ENCODE results near the gene NDNF. TPM values are rescaled to one million over a fixed set of nuclear protein-coding genes. Genes with fewer than 3 reads are reported as not detected.

NDNF gene
- total and polyA plus RNA-seq, 5 donors from 2014 or later: 0.11 TPM; not detected in 4

DNA sequence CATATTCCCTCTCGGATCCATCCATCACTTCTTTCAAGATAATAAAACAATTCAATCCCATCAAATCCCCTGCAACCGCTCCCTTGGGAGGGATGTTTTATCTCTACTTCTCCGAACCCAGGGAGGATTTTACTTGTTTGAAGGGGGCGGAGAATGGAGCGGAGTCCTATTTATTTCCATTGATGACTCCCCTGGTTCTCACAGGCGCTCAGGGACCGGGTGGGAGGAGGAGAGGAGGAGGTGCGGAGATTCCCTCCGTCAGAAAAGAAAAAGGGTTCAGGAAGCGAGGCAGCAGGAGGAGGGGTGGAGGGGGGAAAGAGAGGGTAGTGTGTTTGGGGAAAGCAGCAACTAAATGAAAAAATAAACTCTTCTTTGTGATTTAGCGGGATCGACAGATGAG, 2.1 kb downstream of the NDNF start:
- Histone ChIP-seq H3K4me3 (ENCODE audit: low read depth, low read length) (no peak overlapping the region), H3K27ac (ENCODE audit: insufficient read depth, low read length, poor library complexity, severe bottlenecking) (no peak overlapping the region), H3K4me1 (ENCODE audit: control insufficient read depth, insufficient read depth, low read length, poor library complexity, severe bottlenecking) (peaks cover 27% of the 10 kb centered on the region), H3K36me3 (ENCODE audit: control insufficient read depth, insufficient read depth, low read length) (no peaks in the 10 kb centered on the region), H3K27me3 (ENCODE audit: control insufficient read depth, insufficient read depth, low read length) (peaks cover 49% of the 10 kb centered on the region), H3K9me3 (ENCODE audit: control insufficient read depth in 2 of 2, low read length in 2 of 2) (no peaks in the 10 kb centered on the region)
- H3K9me3 Mint-ChIP-seq: peaks cover 0 to 1% (median 0%) of the 10 kb centered on the region in 7 donors
- peak overlapping the region; percentile 78 to 86 (median 82) for H3K4me3 Mint-ChIP-seq
- no peak for ATAC-seq (ENCODE audit: low read depth in 2 of 2)
- no peaks in the 10 kb centered on the region for H3K36me3 Mint-ChIP-seq
- H3K4me1 Mint-ChIP-seq: peaks cover 0 to 29% (median 12%) of the 10 kb centered on the region in 4 donors
- H3K27ac Mint-ChIP-seq: no peak overlapping the region
- peaks cover 77% of the 10 kb centered on the region for H3K27me3 Mint-ChIP-seq
- DNase-seq: no peak

DNA sequence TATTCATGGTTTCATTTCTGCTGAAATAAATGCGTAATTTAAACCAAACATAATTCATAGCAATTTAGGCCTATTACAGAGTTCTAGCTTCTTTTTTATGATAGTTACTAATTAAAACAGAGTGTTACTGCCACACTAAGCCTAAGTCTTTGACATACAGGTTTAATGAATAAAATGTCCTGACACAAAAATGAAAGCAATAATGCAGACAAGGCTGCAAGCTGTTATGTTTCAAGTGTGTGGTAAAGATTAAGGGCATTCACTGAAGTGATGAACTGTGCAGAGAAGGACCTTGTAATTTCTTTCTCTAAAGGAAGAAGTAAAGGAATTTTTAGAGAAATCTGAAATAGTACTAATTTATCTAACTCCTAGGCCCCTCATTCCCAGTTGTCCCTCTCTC, 2.9 kb downstream of the NDNF start:
- ATAC-seq (ENCODE audit: low read depth in 2 of 2): no peak
- no peak overlapping the region for H3K4me3 ChIP-seq (ENCODE audit: low read depth, low read length)
- DNase-seq: no peak
- H3K27ac Mint-ChIP-seq: no peak overlapping the region
- H3K36me3 ChIP-seq (ENCODE audit: control insufficient read depth, insufficient read depth, low read length): no peaks in the 10 kb centered on the region
- peaks cover 0 to 29% (median 12%) of the 10 kb centered on the region in 4 donors for H3K4me1 Mint-ChIP-seq
- H3K27ac ChIP-seq (ENCODE audit: insufficient read depth, low read length, poor library complexity, severe bottlenecking): no peak overlapping the region
- H3K9me3 Mint-ChIP-seq: peaks cover 0 to 1% (median 0%) of the 10 kb centered on the region in 7 donors
- H3K4me3 Mint-ChIP-seq: peak overlapping the region in 2 of 4 donors; percentile 78 to 85
- no peaks in the 10 kb centered on the region for H3K36me3 Mint-ChIP-seq
- H3K4me1 ChIP-seq (ENCODE audit: control insufficient read depth, insufficient read depth, low read length, poor library complexity, severe bottlenecking): peaks cover 27% of the 10 kb centered on the region
- H3K27me3 Mint-ChIP-seq: peaks cover 77% of the 10 kb centered on the region
- H3K27me3 ChIP-seq (ENCODE audit: control insufficient read depth, insufficient read depth, low read length): peaks cover 48% of the 10 kb centered on the region
- no peaks in the 10 kb centered on the region for H3K9me3 ChIP-seq (ENCODE audit: control insufficient read depth in 2 of 2, low read length in 2 of 2)

DNA sequence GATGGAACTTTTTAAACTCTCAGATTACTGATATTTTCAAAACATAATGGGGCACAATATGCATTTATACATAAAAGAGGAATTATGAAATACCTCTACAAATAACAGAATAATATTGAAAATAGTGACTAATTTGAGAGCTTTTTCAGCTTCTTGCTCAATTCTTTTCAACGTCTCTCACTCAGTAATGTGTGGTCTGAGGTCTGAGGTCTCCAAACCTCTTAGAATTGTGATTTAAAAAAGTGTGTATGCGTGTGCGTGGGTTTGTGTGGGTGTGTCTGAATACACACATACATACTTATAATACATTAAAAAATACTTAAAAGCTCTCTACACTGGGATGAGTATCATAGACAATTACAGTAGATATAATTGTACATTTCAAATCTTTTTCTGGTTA, 7.9 kb downstream of the NDNF start:
- no peak overlapping the region for H3K27ac Mint-ChIP-seq
- peaks cover 0 to 1% (median 0%) of the 10 kb centered on the region in 7 donors for H3K9me3 Mint-ChIP-seq
- H3K4me1 Mint-ChIP-seq: no peaks in the 10 kb centered on the region
- H3K9me3 ChIP-seq (ENCODE audit: control insufficient read depth in 2 of 2, low read length in 2 of 2): no peaks in the 10 kb centered on the region
- no peaks in the 10 kb centered on the region for H3K36me3 Mint-ChIP-seq
- H3K36me3 ChIP-seq (ENCODE audit: control insufficient read depth, insufficient read depth, low read length): no peaks in the 10 kb centered on the region
- no peak overlapping the region for H3K4me3 Mint-ChIP-seq
- H3K4me1 ChIP-seq (ENCODE audit: control insufficient read depth, insufficient read depth, low read length, poor library complexity, severe bottlenecking): no peaks in the 10 kb centered on the region
- DNase-seq: no peak
- no peak for ATAC-seq (ENCODE audit: low read depth in 2 of 2)
- H3K27me3 ChIP-seq (ENCODE audit: control insufficient read depth, insufficient read depth, low read length): peaks cover 42% of the 10 kb centered on the region
- H3K4me3 ChIP-seq (ENCODE audit: low read depth, low read length): no peak overlapping the region
- no peak overlapping the region for H3K27ac ChIP-seq (ENCODE audit: insufficient read depth, low read length, poor library complexity, severe bottlenecking)
- peaks cover 64% of the 10 kb centered on the region for H3K27me3 Mint-ChIP-seq

DNA sequence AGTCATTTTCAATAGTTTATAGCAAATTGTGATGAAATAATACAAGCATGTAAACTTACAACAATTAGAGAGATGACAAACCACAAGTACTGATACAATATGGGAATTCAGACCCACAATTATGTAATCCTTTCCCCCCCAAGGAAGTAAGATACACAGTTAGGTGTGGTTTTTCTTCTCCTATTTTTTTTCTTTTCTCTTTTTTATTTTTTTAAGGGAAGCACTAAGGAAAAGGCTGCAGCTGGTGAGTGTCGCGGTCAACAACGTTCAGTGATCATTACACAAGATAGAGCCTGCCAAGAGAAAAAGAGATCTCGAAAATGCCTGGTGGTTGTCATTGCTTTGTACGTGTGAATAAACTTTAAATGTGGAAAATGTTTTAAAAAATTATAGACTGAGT, 9.8 kb downstream of the NDNF start:
- Histone ChIP-seq H3K27me3 (ENCODE audit: control insufficient read depth, insufficient read depth, low read length) (peaks cover 45% of the 10 kb centered on the region), H3K27ac (ENCODE audit: insufficient read depth, low read length, poor library complexity, severe bottlenecking) (no peak overlapping the region), H3K9me3 (ENCODE audit: control insufficient read depth in 2 of 2, low read length in 2 of 2) (no peaks in the 10 kb centered on the region), H3K36me3 (ENCODE audit: control insufficient read depth, insufficient read depth, low read length) (no peaks in the 10 kb centered on the region), H3K4me3 (ENCODE audit: low read depth, low read length) (no peak overlapping the region), H3K4me1 (ENCODE audit: control insufficient read depth, insufficient read depth, low read length, poor library complexity, severe bottlenecking) (no peaks in the 10 kb centered on the region)
- Mint-ChIP-seq H3K9me3 (no peaks in the 10 kb centered on the region), H3K27ac (no peak overlapping the region), H3K27me3 (peaks cover 60% of the 10 kb centered on the region), H3K36me3 (no peaks in the 10 kb centered on the region), H3K4me1 (no peaks in the 10 kb centered on the region), H3K4me3 (no peak overlapping the region)
- ATAC-seq (ENCODE audit: low read depth in 2 of 2): no peak
- no peak for DNase-seq

DNA sequence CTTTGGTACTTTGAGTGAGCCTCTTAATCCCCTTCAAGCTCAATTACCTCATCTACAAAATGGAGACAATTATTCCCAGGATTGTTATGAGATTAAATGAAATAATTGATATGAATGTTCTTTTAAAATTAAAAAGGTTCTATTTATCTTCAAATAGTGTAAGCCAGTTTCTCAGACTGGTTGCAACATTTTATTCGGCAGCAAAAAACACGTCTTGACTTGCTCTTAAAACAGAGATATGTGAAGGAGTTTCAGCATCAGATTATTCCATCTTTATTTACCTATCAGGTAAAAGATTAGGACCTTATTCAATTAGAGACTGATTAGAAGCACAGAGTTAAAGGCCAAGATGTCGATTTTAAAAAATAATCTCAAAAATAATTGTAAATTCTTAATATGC, 10.5 kb downstream of the NDNF start:
- Histone ChIP-seq H3K27me3 (ENCODE audit: control insufficient read depth, insufficient read depth, low read length) (peaks cover 44% of the 10 kb centered on the region), H3K27ac (ENCODE audit: insufficient read depth, low read length, poor library complexity, severe bottlenecking) (no peak overlapping the region), H3K36me3 (ENCODE audit: control insufficient read depth, insufficient read depth, low read length) (no peaks in the 10 kb centered on the region), H3K9me3 (ENCODE audit: control insufficient read depth in 2 of 2, low read length in 2 of 2) (no peaks in the 10 kb centered on the region), H3K4me3 (ENCODE audit: low read depth, low read length) (no peak overlapping the region), H3K4me1 (ENCODE audit: control insufficient read depth, insufficient read depth, low read length, poor library complexity, severe bottlenecking) (no peaks in the 10 kb centered on the region)
- Mint-ChIP-seq H3K4me3 (no peak overlapping the region), H3K36me3 (no peaks in the 10 kb centered on the region), H3K9me3 (peaks cover 0 to 3% (median 0%) of the 10 kb centered on the region in 7 donors), H3K27ac (no peak overlapping the region), H3K4me1 (no peaks in the 10 kb centered on the region), H3K27me3 (peaks cover 64% of the 10 kb centered on the region)
- DNase-seq (no peak), ATAC-seq (ENCODE audit: low read depth in 2 of 2) (no peak)

DNA sequence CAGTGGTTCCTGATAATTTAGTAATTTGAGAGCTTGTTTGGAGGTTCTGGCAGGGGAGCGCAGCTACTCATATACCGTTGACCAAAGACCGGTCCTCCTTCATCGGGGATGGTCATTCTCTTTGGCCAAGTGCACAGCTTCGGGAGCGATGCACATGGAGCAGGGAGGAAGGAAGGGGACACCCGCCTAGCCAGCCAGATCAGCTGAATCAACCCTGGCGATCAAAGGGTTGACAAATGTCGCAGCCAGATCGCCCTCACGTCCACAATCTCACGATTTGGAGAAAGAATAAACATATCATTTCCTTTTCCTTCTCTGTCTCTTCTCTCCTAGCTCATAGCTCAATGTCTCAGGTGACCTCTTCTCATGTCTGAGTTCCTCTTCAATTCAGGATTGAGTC, 11.1 kb downstream of the NDNF start:
- Mint-ChIP-seq H3K27me3 (peaks cover 71% of the 10 kb centered on the region), H3K36me3 (no peaks in the 10 kb centered on the region), H3K4me1 (no peaks in the 10 kb centered on the region), H3K4me3 (no peak overlapping the region), H3K27ac (no peak overlapping the region), H3K9me3 (peaks cover 0 to 3% (median 0%) of the 10 kb centered on the region in 7 donors)
- no peaks in the 10 kb centered on the region for H3K9me3 ChIP-seq (ENCODE audit: control insufficient read depth in 2 of 2, low read length in 2 of 2)
- DNase-seq: no peak
- no peaks in the 10 kb centered on the region for H3K4me1 ChIP-seq (ENCODE audit: control insufficient read depth, insufficient read depth, low read length, poor library complexity, severe bottlenecking)
- H3K4me3 ChIP-seq (ENCODE audit: low read depth, low read length): no peak overlapping the region
- peaks cover 42% of the 10 kb centered on the region for H3K27me3 ChIP-seq (ENCODE audit: control insufficient read depth, insufficient read depth, low read length)
- no peaks in the 10 kb centered on the region for H3K36me3 ChIP-seq (ENCODE audit: control insufficient read depth, insufficient read depth, low read length)
- H3K27ac ChIP-seq (ENCODE audit: insufficient read depth, low read length, poor library complexity, severe bottlenecking): no peak overlapping the region
- ATAC-seq (ENCODE audit: low read depth in 2 of 2): no peak

DNA sequence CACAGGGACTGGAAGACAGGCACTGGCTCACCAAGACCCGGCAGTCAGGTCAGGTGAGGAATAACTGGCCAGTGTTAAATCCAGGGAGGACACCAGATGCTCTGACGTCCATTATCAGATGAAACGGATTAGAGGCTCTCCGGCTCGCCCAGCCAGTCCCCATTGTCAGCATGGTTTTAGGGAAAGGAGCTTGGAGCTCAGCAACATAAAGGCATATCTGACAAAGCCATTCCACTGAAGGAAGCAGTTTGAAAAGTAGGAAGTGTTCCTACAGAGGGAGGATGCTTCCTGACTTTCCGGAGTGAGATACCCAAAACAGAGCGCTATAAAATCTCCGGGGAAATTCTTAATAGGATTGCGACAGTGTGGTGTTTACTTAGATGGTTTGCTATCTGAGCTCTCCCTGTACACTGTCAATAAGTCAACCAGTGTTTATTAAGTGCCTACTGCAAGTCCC, 14.8 kb downstream of the NDNF start:
- Histone ChIP-seq H3K36me3 (ENCODE audit: control insufficient read depth, insufficient read depth, low read length) (no peaks in the 10 kb centered on the region), H3K27me3 (ENCODE audit: control insufficient read depth, insufficient read depth, low read length) (peaks cover 42% of the 10 kb centered on the region), H3K4me1 (ENCODE audit: control insufficient read depth, insufficient read depth, low read length, poor library complexity, severe bottlenecking) (no peaks in the 10 kb centered on the region), H3K9me3 (ENCODE audit: control insufficient read depth in 2 of 2, low read length in 2 of 2) (no peaks in the 10 kb centered on the region), H3K27ac (ENCODE audit: insufficient read depth, low read length, poor library complexity, severe bottlenecking) (no peak overlapping the region), H3K4me3 (ENCODE audit: low read depth, low read length) (no peak overlapping the region)
- no peaks in the 10 kb centered on the region for H3K36me3 Mint-ChIP-seq
- H3K27me3 Mint-ChIP-seq: peaks cover 68% of the 10 kb centered on the region
- DNase-seq (no peak), ATAC-seq (ENCODE audit: low read depth in 2 of 2) (no peak)
- no peak overlapping the region for H3K27ac Mint-ChIP-seq
- H3K9me3 Mint-ChIP-seq: peaks cover 0 to 3% (median 0%) of the 10 kb centered on the region in 7 donors
- no peak overlapping the region for H3K4me3 Mint-ChIP-seq
- H3K4me1 Mint-ChIP-seq: peaks cover 0 to 6% (median 2%) of the 10 kb centered on the region in 4 donors

DNA sequence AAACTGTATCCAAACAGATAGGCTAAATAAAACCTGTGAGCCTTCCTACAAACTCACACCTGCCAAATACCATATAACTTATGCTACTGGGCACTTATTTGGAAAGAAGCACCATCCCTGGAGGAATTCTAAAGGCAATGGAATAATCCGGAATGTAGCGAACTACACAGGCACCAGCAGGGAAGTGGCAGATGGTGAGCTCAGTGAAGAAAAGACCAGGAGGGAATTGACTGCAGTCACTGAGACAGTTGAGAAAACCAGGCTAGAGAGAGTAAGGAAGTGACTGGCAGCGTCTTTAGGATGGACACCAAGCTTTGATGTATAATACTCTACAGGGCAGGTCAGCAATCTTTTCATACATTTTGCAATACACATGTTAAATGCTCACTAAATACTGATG, 16.3 kb downstream of the NDNF start:
- DNase-seq: no peak
- Histone ChIP-seq H3K4me1 (ENCODE audit: control insufficient read depth, insufficient read depth, low read length, poor library complexity, severe bottlenecking) (no peaks in the 10 kb centered on the region), H3K9me3 (ENCODE audit: control insufficient read depth in 2 of 2, low read length in 2 of 2) (no peaks in the 10 kb centered on the region), H3K27me3 (ENCODE audit: control insufficient read depth, insufficient read depth, low read length) (peaks cover 32% of the 10 kb centered on the region), H3K4me3 (ENCODE audit: low read depth, low read length) (no peak overlapping the region), H3K27ac (ENCODE audit: insufficient read depth, low read length, poor library complexity, severe bottlenecking) (no peak overlapping the region), H3K36me3 (ENCODE audit: control insufficient read depth, insufficient read depth, low read length) (no peaks in the 10 kb centered on the region)
- Mint-ChIP-seq H3K4me1 (peaks cover 0 to 6% (median 2%) of the 10 kb centered on the region in 4 donors), H3K27ac (no peak overlapping the region), H3K27me3 (peaks cover 66% of the 10 kb centered on the region), H3K36me3 (no peaks in the 10 kb centered on the region), H3K4me3 (no peak overlapping the region), H3K9me3 (peaks cover 0 to 3% (median 0%) of the 10 kb centered on the region in 7 donors)
- ATAC-seq (ENCODE audit: low read depth in 2 of 2): no peak

Measured in CD4-positive, CD25-positive, alpha-beta regulatory T cell (primary cell).